ENCODE measurements around the gene CDH1.

The CDH1 gene

GRCh38 chr16:68860978-68861892 is 124.1 kb downstream of the CDH1 start:
- DNase-seq, result no peak

- DNase-seq, result peak; percentile 43
Observed at GRCh38 chr16:68866933-68867332, 129.8 kb downstream of the CDH1 start.

GRCh38 chr16:68869492-68870088 is 132.5 kb downstream of the CDH1 start:
- no peak for DNase-seq

GRCh38 chr16:68873635-68874471 is 136.8 kb downstream of the CDH1 start:
- no peak for DNase-seq

GRCh38 chr16:68875871-68876270 is 138.8 kb downstream of the CDH1 start:
- no peak for DNase-seq

GRCh38 chr16:68883685-68884084 is 146.6 kb downstream of the CDH1 start:
- no peak for DNase-seq

GRCh38 chr16:68884401-68884800 is 147.3 kb downstream of the CDH1 start:
- DNase-seq, result peak; percentile 52
